Measurements from ENCODE around the gene FCAMR. TPM values are rescaled to one million over a fixed set of nuclear protein-coding genes. Genes with fewer than 3 reads are reported as not detected.

FCAMR gene
- total and polyA plus RNA-seq, 2 experiments from 2014 or later = not detected

DNA sequence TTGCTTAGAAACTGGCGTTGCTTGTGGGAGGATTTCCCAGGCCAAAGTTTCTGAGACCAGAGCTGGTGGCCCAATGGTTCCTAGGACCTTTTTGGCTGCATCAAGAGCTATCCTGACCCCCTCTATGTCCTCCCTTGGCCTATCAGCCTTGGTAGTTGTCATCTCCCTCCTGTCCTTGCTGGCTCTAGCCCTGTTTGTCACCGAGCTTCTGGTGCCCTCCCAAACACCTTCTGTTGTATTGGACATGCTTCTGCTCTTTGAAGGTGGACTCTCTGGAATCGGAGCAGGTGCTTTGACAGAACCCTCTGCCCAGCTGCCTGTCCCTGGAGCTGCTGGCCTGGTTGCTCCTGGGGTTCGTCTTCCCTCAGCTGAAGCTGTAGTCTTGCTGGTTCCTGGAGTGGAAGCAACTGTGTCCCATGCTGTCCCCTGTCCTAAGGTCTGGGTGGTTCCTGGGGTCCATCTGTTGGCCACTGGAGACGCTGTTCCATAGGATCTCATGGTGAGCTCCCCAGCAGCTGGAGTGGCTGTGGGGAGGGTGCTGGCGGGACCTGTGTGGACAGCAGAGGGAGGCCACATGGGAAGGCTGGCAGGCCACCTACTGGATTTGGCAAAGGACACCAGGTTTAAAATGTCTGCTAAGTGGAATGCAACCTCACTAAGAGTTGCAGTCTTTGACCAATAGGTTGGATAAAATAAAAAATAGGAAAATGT lies 9.4 kb downstream of the FCAMR start (continued):
- TF ChIP-seq, protein P1, sequence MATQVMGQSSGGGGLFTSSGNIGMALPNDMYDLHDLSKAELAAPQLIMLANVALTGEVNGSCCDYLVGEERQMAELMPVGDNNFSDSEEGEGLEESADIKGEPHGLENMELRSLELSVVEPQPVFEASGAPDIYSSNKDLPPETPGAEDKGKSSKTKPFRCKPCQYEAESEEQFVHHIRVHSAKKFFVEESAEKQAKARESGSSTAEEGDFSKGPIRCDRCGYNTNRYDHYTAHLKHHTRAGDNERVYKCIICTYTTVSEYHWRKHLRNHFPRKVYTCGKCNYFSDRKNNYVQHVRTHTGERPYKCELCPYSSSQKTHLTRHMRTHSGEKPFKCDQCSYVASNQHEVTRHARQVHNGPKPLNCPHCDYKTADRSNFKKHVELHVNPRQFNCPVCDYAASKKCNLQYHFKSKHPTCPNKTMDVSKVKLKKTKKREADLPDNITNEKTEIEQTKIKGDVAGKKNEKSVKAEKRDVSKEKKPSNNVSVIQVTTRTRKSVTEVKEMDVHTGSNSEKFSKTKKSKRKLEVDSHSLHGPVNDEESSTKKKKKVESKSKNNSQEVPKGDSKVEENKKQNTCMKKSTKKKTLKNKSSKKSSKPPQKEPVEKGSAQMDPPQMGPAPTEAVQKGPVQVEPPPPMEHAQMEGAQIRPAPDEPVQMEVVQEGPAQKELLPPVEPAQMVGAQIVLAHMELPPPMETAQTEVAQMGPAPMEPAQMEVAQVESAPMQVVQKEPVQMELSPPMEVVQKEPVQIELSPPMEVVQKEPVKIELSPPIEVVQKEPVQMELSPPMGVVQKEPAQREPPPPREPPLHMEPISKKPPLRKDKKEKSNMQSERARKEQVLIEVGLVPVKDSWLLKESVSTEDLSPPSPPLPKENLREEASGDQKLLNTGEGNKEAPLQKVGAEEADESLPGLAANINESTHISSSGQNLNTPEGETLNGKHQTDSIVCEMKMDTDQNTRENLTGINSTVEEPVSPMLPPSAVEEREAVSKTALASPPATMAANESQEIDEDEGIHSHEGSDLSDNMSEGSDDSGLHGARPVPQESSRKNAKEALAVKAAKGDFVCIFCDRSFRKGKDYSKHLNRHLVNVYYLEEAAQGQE (IDR thresholded peaks at IDR 0.05; ENCODE audit: unreplicated experiment) = no peak
- TF ChIP-seq STAT1 (IDR thresholded peaks at IDR 0.05; ENCODE audit: unreplicated experiment) = no peak
- TF ChIP-seq EZH2phosphoT487 (IDR thresholded peaks at IDR 0.05; ENCODE audit: unreplicated experiment) = no peak
- no peak for TF ChIP-seq POLR2AphosphoS5 (IDR thresholded peaks at IDR 0.05; ENCODE audit: low read depth)
- no peak for TF ChIP-seq JUNB (IDR thresholded peaks at IDR 0.05; ENCODE audit: unreplicated experiment)
- TF ChIP-seq ZNF331 (CRISPR knock-in tag; IDR thresholded peaks at IDR 0.05; ENCODE audit: low read depth) = no peak
- TF ChIP-seq, protein P2, sequence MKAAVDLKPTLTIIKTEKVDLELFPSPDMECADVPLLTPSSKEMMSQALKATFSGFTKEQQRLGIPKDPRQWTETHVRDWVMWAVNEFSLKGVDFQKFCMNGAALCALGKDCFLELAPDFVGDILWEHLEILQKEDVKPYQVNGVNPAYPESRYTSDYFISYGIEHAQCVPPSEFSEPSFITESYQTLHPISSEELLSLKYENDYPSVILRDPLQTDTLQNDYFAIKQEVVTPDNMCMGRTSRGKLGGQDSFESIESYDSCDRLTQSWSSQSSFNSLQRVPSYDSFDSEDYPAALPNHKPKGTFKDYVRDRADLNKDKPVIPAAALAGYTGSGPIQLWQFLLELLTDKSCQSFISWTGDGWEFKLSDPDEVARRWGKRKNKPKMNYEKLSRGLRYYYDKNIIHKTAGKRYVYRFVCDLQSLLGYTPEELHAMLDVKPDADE (IDR thresholded peaks at IDR 0.05) = no peak
- TF ChIP-seq ZNF114 (CRISPR knock-in tag; IDR thresholded peaks at IDR 0.05) = no peak
- TF ChIP-seq CREB1 (CRISPR knock-in tag; IDR thresholded peaks at IDR 0.05; ENCODE audit: low read depth) = no peak

DNA sequence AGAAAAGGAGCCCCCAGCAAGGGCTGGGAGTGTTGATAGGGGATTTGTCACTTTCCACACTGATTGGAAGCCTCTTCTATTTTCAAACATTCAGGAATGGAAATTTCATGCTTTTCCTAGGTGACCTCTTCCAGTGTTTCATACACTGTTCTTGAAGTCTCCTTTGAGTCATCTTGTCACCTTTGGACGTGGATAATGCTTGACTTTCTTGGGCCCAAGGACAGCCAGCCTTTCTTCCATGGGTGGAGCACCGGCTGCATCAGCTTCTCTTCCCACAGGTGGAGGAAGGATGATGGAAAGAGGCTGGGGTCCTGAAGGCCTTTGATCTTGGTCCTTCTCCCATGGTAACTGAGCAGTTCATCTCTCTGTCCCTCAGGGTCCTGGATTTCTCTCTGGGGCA lies 12.1 kb downstream of the FCAMR start:
- H3K27me3 Mint-ChIP-seq (ENCODE audit: insufficient read depth, low read depth, poor library complexity) = peaks cover 7% of the 10 kb centered on the region
- Histone ChIP-seq H3K79me2 (replicated peaks; ENCODE audit: insufficient read depth) (no peaks in the 10 kb centered on the region), H3K27ac (ENCODE audit: low read depth) (no peak overlapping the region), H4K20me1 (replicated peaks; ENCODE audit: insufficient read depth) (no peaks in the 10 kb centered on the region), H3K4me3 (no peak overlapping the region), H3K4me1 (ENCODE audit: insufficient read depth) (no peaks in the 10 kb centered on the region), H2AFZ (no peak overlapping the region), H3K36me3 (ENCODE audit: insufficient read depth) (no peaks in the 10 kb centered on the region), H3K4me2 (no peak overlapping the region), H3K9me2 (ENCODE audit: insufficient read depth) (no peaks in the 10 kb centered on the region; the same call in 1 of the 2 replicates), H3F3A (replicated peaks; ENCODE audit: low read depth) (no peaks in the 10 kb centered on the region), H3K27me3 (ENCODE audit: insufficient read depth) (no peaks in the 10 kb centered on the region)
- H3K4me3 Mint-ChIP-seq = no peak overlapping the region
- DNase-seq (ENCODE audit: low spot score) (no peak), ATAC-seq (no peak)
- H3K27ac Mint-ChIP-seq = no peak overlapping the region
- H3K9me3 Mint-ChIP-seq = no peaks in the 10 kb centered on the region
- H3K4me1 Mint-ChIP-seq = no peaks in the 10 kb centered on the region
- no peaks in the 10 kb centered on the region for H3K36me3 Mint-ChIP-seq (ENCODE audit: low read depth)
- no peak for TF ChIP-seq STAT1 (IDR thresholded peaks at IDR 0.05; ENCODE audit: unreplicated experiment)
- TF ChIP-seq EZH2 (IDR thresholded peaks at IDR 0.05; ENCODE audit: low read depth, unreplicated experiment) = no peak
- TF ChIP-seq, protein P2 (IDR thresholded peaks at IDR 0.05) = no peak
- no peak for TF ChIP-seq NANOG (IDR thresholded peaks at IDR 0.05; ENCODE audit: borderline replicate concordance)
- no peak for TF ChIP-seq POLR2AphosphoS5 (IDR thresholded peaks at IDR 0.05; ENCODE audit: low read depth)
- TF ChIP-seq ZNF331 (CRISPR knock-in tag; IDR thresholded peaks at IDR 0.05; ENCODE audit: low read depth) = no peak
- TF ChIP-seq, protein P1 (IDR thresholded peaks at IDR 0.05; ENCODE audit: unreplicated experiment) = no peak
- TF ChIP-seq, protein P3, sequence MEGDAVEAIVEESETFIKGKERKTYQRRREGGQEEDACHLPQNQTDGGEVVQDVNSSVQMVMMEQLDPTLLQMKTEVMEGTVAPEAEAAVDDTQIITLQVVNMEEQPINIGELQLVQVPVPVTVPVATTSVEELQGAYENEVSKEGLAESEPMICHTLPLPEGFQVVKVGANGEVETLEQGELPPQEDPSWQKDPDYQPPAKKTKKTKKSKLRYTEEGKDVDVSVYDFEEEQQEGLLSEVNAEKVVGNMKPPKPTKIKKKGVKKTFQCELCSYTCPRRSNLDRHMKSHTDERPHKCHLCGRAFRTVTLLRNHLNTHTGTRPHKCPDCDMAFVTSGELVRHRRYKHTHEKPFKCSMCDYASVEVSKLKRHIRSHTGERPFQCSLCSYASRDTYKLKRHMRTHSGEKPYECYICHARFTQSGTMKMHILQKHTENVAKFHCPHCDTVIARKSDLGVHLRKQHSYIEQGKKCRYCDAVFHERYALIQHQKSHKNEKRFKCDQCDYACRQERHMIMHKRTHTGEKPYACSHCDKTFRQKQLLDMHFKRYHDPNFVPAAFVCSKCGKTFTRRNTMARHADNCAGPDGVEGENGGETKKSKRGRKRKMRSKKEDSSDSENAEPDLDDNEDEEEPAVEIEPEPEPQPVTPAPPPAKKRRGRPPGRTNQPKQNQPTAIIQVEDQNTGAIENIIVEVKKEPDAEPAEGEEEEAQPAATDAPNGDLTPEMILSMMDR (conservative IDR thresholded peaks at IDR 0.05; ENCODE audit: low read depth in 2 of 2) = no peak
- no peak for TF ChIP-seq EZH2phosphoT487 (IDR thresholded peaks at IDR 0.05; ENCODE audit: unreplicated experiment)
- TF ChIP-seq CREB1 (CRISPR knock-in tag; IDR thresholded peaks at IDR 0.05; ENCODE audit: low read depth) = no peak
- TF ChIP-seq JUNB (IDR thresholded peaks at IDR 0.05; ENCODE audit: unreplicated experiment) = no peak

Data from GM23338 (cell line).